Vagina (tissue), 2 donors: Measurements from ENCODE around the gene IFI6.

Experiments used
- CTCF ChIP-seq, 3 experiments: fragments of 450-650 bp in 2 of 3; fragments of 200-600 bp in 1 of 3; sonication (generic) in 1 of 3; IDR thresholded peaks; one replicate each; pipeline ENCODE4 v1.5.1; 2017 to 2019; ENCODE audit warnings: antibody characterized with exemption in 3 of 3, mild to moderate bottlenecking in 2 of 3, moderate library complexity in 2 of 3
- POLR2A ChIP-seq, 2 donors: fragments of 450-650 bp; IDR thresholded peaks; one replicate each; pipeline ENCODE4 v1.6.1; 2017; ENCODE audit warnings: antibody characterized with exemption in 2 of 2, mild to moderate bottlenecking in 2 of 2, moderate library complexity in 2 of 2

DNA sequence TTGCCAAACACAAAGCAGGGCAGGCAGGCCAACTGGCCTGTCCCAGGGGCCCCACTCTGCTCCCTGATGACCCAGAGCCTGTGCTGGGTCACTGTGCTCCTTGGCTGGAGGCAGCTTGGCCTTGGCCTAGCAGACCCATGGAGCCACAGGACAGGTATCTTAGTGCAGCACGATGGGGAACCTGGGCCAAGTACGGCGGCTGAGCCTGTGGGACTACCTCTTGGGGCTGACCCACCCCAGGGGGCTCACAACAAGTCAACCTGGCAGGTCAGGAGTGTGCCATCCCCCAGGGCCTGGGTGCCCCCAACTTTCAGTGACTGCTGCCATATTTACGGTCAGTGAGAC, 26.9 kb downstream of the IFI6 start:
- no peak for TF ChIP-seq CTCF (IDR thresholded peaks at IDR 0.05)
- TF ChIP-seq POLR2A (IDR thresholded peaks at IDR 0.05), result no peak
